ENCODE results near the gene CACNA1S. TPM values are rescaled to one million over a fixed set of nuclear protein-coding genes. Genes with fewer than 3 reads are reported as not detected.

Gene CACNA1S
- not detected in 2 replicates for total RNA-seq

DNA sequence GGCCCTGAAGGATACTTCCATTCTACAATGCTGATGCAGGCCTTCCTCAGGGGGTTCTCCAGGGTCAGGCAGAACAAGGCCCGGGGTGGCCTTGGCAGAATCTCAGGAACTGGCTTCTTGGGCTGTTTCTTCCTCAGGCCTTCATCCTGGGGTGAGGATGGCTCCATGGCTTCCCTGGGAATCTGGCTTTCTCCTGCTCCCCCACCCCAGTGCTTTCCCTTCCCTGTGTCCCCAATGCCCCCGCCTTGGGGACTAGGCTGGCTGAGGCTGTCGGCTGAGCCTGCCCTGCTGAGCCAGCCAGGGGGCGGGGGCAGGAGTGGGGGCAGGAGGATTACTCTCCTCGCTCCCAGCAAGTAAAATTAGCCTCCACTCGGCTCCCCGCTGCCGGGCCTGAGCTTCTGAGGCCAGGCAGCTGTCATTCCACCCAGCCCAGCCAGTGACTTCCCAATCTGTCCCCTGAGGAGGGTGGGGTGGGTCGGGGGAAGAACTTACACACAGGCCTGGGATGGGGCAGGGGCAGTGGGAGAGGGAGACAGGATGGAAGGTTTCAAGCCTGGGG is at the start of gene CACNA1S:
Gene CACNA1S, minus strand, starts transcription at position 254 of the 559 bp plus-strand sequence. Its CDS starts 87 bp downstream, at position 167.
- Mint-ChIP-seq H3K27ac (no peak within 1 kb of the TSS), H3K36me3 (ENCODE audit: low read depth) (no peaks in the 10 kb centered on the region), H3K4me3 (no peak within 1 kb of the TSS), H3K4me1 (ENCODE audit: low read depth) (no peaks in the 10 kb centered on the region), H3K27me3 (ENCODE audit: insufficient read depth) (peaks cover 30% of the 10 kb centered on the region), H3K9me3 (no peaks in the 10 kb centered on the region)
- DNase-seq (ENCODE audit: low spot score) = no peak
- intact Hi-C loops (cut with micrococcal nuclease) = loop anchor here (5.0 to 10.0 kb wide), 2 partner anchors 490 to 557 kb away; partner anchors contain the start of gene KIF14

GRCh38 chr1:201157949-201158348 is 45.7 kb upstream of the CACNA1S start:
- intact Hi-C loops (cut with micrococcal nuclease) = loop anchor here (10.0 kb wide), 1 partner anchor 493 kb away; the partner anchor contains the start of gene DDX59
- H3K27me3 Mint-ChIP-seq (ENCODE audit: insufficient read depth) = peaks cover 21% of the 10 kb centered on the region
- no peaks in the 10 kb centered on the region for H3K9me3 Mint-ChIP-seq
- no peak overlapping the region for H3K27ac Mint-ChIP-seq
- peaks cover 16% of the 10 kb centered on the region for H3K4me1 Mint-ChIP-seq (ENCODE audit: low read depth)
- no peak for DNase-seq (ENCODE audit: low spot score)
- H3K36me3 Mint-ChIP-seq (ENCODE audit: low read depth) = no peaks in the 10 kb centered on the region
- H3K4me3 Mint-ChIP-seq = no peak overlapping the region

DNA sequence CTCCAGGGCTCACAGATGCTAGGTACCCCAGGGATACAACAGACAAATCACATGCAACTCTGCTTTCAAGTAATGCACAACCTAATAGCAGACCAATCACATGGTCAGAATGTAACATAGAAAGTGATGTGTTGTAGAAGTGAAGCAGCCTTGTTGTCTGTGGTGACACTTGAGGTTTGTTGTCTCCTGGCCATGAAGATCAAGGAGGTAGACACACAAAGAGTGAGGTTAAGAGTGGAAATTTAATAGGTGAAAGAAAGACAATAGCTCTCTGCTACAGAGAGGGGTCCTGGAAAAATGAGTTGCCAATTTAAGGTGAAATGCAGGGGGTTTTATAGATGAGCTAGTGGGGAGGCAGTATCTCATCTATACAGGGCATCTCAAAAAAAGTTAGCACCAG is 44.6 kb upstream of the CACNA1S start:
- H3K4me1 Mint-ChIP-seq (ENCODE audit: low read depth) = peaks cover 23% of the 10 kb centered on the region
- peaks cover 18% of the 10 kb centered on the region for H3K27me3 Mint-ChIP-seq (ENCODE audit: insufficient read depth)
- no peak overlapping the region for H3K4me3 Mint-ChIP-seq
- no peaks in the 10 kb centered on the region for H3K36me3 Mint-ChIP-seq (ENCODE audit: low read depth)
- H3K9me3 Mint-ChIP-seq = no peaks in the 10 kb centered on the region
- no peak overlapping the region for H3K27ac Mint-ChIP-seq
- intact Hi-C loops (cut with micrococcal nuclease) = loop anchor here (10.0 kb wide), 1 partner anchor 492 kb away; the partner anchor contains the start of gene DDX59
- DNase-seq (ENCODE audit: low spot score) = no peak

- intact Hi-C loops (cut with micrococcal nuclease) = loop anchor here (10.0 kb wide), 1 partner anchor 492 kb away; the partner anchor contains the start of gene DDX59
- Mint-ChIP-seq H3K27me3 (ENCODE audit: insufficient read depth) (peaks cover 18% of the 10 kb centered on the region), H3K9me3 (no peaks in the 10 kb centered on the region), H3K27ac (no peak overlapping the region), H3K4me1 (ENCODE audit: low read depth) (peaks cover 23% of the 10 kb centered on the region), H3K36me3 (ENCODE audit: low read depth) (no peaks in the 10 kb centered on the region), H3K4me3 (no peak overlapping the region)
- DNase-seq (ENCODE audit: low spot score) = no peak
These were observed 44.1 kb upstream of the CACNA1S start for GRCh38 chr1:201156346-201156745.

DNA sequence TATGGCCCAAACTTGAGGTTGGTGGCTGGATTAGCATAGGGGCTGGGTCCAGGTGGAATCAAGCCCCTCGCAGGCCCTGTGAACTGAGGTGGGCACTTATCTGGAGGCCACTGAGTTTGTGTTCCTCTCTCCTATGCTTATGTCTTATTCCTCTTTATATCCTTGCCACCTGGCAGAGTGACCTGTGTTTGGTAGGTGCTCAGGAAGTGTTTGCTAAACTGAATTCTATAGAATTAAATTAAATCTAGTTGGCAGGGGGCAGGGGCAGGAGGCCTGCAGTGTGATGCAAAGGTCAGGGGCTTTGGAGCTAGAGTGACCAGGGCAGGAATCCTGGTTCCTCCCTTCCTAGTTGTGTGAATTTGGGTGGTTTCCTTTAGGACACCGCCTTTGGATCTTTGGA is 43.1 kb upstream of the CACNA1S start:
- no peak overlapping the region for H3K4me3 Mint-ChIP-seq
- peaks cover 2% of the 10 kb centered on the region for H3K36me3 Mint-ChIP-seq (ENCODE audit: low read depth)
- intact Hi-C loops (cut with micrococcal nuclease) = loop anchor here (2.0 to 10.0 kb wide), 2 partner anchors 491 to 535 kb away; partner anchors contain the start of genes DDX59 and KIF14
- no peak for DNase-seq (ENCODE audit: low spot score)
- H3K27me3 Mint-ChIP-seq (ENCODE audit: insufficient read depth) = peaks cover 18% of the 10 kb centered on the region
- peaks cover 23% of the 10 kb centered on the region for H3K4me1 Mint-ChIP-seq (ENCODE audit: low read depth)
- no peak overlapping the region for H3K27ac Mint-ChIP-seq
- no peaks in the 10 kb centered on the region for H3K9me3 Mint-ChIP-seq

- H3K36me3 Mint-ChIP-seq (ENCODE audit: low read depth) = peaks cover 3% of the 10 kb centered on the region
- intact Hi-C loops (cut with micrococcal nuclease) = loop anchor here (1.0 to 10.0 kb wide), 6 partner anchors 17 to 673 kb away; partner anchors contain the start of genes DDX59, IPO9 and KIF14
- peak within 1 kb of the TSS; percentile 85 for H3K4me3 Mint-ChIP-seq
These were observed 42.4 kb upstream of the CACNA1S start, which contains the start of gene TMEM9 for GRCh38 chr1:201154389-201155165. Gene TMEM9 (minus strand): TSS chr1:201154474. CDS start chr1:201153923, 551 bp downstream.

GRCh38 chr1:201153474-201154388 is 41.5 kb upstream of the CACNA1S start:
- no peak for DNase-seq (ENCODE audit: low spot score)
- Mint-ChIP-seq H3K27ac (peak overlapping the region; percentile 88), H3K4me3 (peak overlapping the region; percentile 85), H3K27me3 (ENCODE audit: insufficient read depth) (peaks cover 18% of the 10 kb centered on the region), H3K4me1 (ENCODE audit: low read depth) (peaks cover 23% of the 10 kb centered on the region), H3K36me3 (ENCODE audit: low read depth) (peaks cover 3% of the 10 kb centered on the region), H3K9me3 (no peaks in the 10 kb centered on the region)
- intact Hi-C loops (cut with micrococcal nuclease) = loop anchor here (1.0 to 10.0 kb wide), 6 partner anchors 18 to 674 kb away; partner anchors contain the start of genes DDX59, IPO9 and KIF14

More at GRCh38 chr1:201154389-201155165, 42.4 kb upstream of the CACNA1S start, which contains the start of gene TMEM9:
- H3K27me3 Mint-ChIP-seq (ENCODE audit: insufficient read depth) = peaks cover 18% of the 10 kb centered on the region
- peak; percentile 95 for DNase-seq (ENCODE audit: low spot score)
- peaks cover 23% of the 10 kb centered on the region for H3K4me1 Mint-ChIP-seq (ENCODE audit: low read depth)
- no peaks in the 10 kb centered on the region for H3K9me3 Mint-ChIP-seq
- H3K27ac Mint-ChIP-seq = peak within 1 kb of the TSS; percentile 88

DNA sequence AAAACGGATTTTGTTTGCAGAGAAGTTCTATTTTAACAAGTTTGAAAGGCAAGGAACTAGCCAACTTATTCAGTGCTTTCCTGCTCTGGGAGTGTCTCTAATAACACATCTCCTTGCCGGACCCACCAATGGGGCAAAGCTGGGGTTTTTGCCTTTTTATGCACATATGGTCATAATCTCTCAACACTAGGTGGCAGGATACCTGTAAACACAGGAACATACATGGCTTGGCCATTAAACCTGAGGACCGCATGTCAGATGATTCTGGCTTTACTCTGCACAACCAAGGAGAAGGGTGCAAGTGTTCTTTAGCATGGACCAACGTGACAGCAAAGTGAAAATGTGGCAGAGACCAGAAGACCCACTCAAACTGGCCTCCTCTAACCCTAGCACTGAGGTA is 37.2 kb upstream of the CACNA1S start:
- peaks cover 5% of the 10 kb centered on the region for H3K27me3 Mint-ChIP-seq (ENCODE audit: insufficient read depth)
- intact Hi-C loops (cut with micrococcal nuclease) = loop anchor here (1.0 kb wide), 1 partner anchor 74 kb away; no protein-coding TSS in a partner anchor
- H3K4me3 Mint-ChIP-seq = no peak overlapping the region
- H3K36me3 Mint-ChIP-seq (ENCODE audit: low read depth) = peaks cover 3% of the 10 kb centered on the region
- no peak overlapping the region for H3K27ac Mint-ChIP-seq
- no peak for DNase-seq (ENCODE audit: low spot score)
- H3K4me1 Mint-ChIP-seq (ENCODE audit: low read depth) = peaks cover 18% of the 10 kb centered on the region
- H3K9me3 Mint-ChIP-seq = no peaks in the 10 kb centered on the region

DNA sequence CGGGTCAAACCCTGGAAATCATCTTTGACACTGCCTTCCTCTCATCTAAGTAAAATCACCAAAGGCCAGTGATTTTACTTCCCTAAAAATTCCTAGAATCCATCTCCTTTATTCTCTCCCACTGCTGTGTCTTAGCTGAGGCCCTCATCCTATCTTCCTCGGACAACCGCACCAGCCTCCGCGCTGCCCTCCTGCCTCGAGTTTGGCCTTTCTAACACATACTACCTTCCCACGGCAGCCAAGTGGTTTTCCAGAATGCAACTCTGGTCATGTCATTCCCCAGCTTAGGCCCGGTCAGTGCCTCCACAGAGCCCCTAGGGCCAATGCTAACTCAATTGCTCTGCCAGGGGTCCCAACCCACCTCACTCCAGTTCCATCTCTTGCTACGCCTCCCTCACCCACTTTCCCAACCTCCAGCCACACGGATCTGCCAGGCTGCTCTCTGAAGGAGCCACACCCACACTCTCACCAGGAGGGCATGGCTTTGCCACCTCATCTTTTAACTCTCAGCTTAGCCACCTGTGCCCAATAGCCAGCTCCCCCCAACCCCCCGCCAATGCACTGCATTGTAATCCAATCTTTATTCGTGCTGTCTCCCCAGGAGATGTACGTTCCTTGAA is 35.3 kb upstream of the CACNA1S start:
- Mint-ChIP-seq H3K9me3 (no peaks in the 10 kb centered on the region), H3K4me3 (no peak overlapping the region), H3K36me3 (ENCODE audit: low read depth) (peaks cover 5% of the 10 kb centered on the region), H3K27me3 (ENCODE audit: insufficient read depth) (no peaks in the 10 kb centered on the region), H3K4me1 (ENCODE audit: low read depth) (peaks cover 2% of the 10 kb centered on the region), H3K27ac (no peak overlapping the region)
- no peak for DNase-seq (ENCODE audit: low spot score)
- intact Hi-C loops (cut with micrococcal nuclease) = no loop called here

GRCh38 chr1:201146626-201147390 is 34.6 kb upstream of the CACNA1S start:
- intact Hi-C loops (cut with micrococcal nuclease) = no loop called here

DNA sequence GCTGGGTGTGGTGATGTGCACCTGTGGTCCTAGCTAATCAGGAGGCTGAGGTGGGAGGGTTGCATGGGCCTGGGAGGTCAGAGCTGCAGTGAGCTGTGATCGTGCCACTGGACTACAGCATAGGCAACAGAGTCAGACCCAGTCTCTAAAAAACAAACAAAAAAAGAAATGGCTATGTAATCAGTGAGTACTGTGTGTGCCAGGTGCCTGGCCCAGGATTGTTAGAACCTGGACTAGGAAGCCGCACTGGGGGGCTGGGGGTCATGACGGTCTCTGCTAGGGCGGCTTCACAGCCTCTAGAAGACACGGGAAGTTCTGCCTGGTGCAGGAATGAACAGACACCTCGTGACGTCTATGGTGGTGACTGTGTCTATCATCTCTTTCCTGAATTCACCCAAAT is 33.6 kb upstream of the CACNA1S start:
- no peaks in the 10 kb centered on the region for H3K4me1 Mint-ChIP-seq (ENCODE audit: low read depth)
- intact Hi-C loops (cut with micrococcal nuclease) = no loop called here
- no peaks in the 10 kb centered on the region for H3K27me3 Mint-ChIP-seq (ENCODE audit: insufficient read depth)
- no peak for DNase-seq (ENCODE audit: low spot score)
- H3K27ac Mint-ChIP-seq = no peak overlapping the region
- H3K4me3 Mint-ChIP-seq = no peak overlapping the region
- peaks cover 5% of the 10 kb centered on the region for H3K36me3 Mint-ChIP-seq (ENCODE audit: low read depth)
- H3K9me3 Mint-ChIP-seq = no peaks in the 10 kb centered on the region

More at GRCh38 chr1:201146626-201147390, 34.6 kb upstream of the CACNA1S start:
- Mint-ChIP-seq H3K27ac (no peak overlapping the region), H3K27me3 (ENCODE audit: insufficient read depth) (no peaks in the 10 kb centered on the region), H3K36me3 (ENCODE audit: low read depth) (peaks cover 5% of the 10 kb centered on the region), H3K4me3 (no peak overlapping the region), H3K4me1 (ENCODE audit: low read depth) (no peaks in the 10 kb centered on the region), H3K9me3 (no peaks in the 10 kb centered on the region)
- no peak for DNase-seq (ENCODE audit: low spot score)

Measured in activated T-helper 1 cell treated with anti-CD3 and anti-CD28 coated beads, Interleukin-12 subunit alpha, Interleukin-12 subunit beta, Interleukin-2, Interleukin-4 antibody, amounts not matched to agents 30 ng/mL and 10 ng/mL and 1 ng/mL, durations not matched to agents 14 hours and 24 hours and 36 hours (primary cell).